ENCODE data around the gene WDFY4.

GRCh38 chr10:48744587-48744986, 59.9 kb downstream of the WDFY4 start:
- TF ChIP-seq BACH2 (CRISPR knock-in tag; IDR thresholded peaks at IDR 0.05; ENCODE audit: borderline replicate concordance) (no peak), ZC3H10 (CRISPR knock-in tag; IDR thresholded peaks at IDR 0.05) (no peak), ZFP30 (CRISPR knock-in tag; IDR thresholded peaks at IDR 0.05) (no peak), POU6F1 (CRISPR knock-in tag; IDR thresholded peaks at IDR 0.05; ENCODE audit: borderline replicate concordance, low read depth) (no peak), SNAI2 (CRISPR knock-in tag; IDR thresholded peaks at IDR 0.05) (no peak), PPARA (CRISPR knock-in tag; IDR thresholded peaks at IDR 0.05; ENCODE audit: borderline replicate concordance) (no peak), CSDC2 (CRISPR knock-in tag; IDR thresholded peaks at IDR 0.05) (no peak), OSR1 (CRISPR knock-in tag; IDR thresholded peaks at IDR 0.05) (no peak), TOX (CRISPR knock-in tag; IDR thresholded peaks at IDR 0.05; ENCODE audit: borderline replicate concordance) (no peak), RARB (CRISPR knock-in tag; IDR thresholded peaks at IDR 0.05) (no peak)
- TF ChIP-seq, protein P1, sequence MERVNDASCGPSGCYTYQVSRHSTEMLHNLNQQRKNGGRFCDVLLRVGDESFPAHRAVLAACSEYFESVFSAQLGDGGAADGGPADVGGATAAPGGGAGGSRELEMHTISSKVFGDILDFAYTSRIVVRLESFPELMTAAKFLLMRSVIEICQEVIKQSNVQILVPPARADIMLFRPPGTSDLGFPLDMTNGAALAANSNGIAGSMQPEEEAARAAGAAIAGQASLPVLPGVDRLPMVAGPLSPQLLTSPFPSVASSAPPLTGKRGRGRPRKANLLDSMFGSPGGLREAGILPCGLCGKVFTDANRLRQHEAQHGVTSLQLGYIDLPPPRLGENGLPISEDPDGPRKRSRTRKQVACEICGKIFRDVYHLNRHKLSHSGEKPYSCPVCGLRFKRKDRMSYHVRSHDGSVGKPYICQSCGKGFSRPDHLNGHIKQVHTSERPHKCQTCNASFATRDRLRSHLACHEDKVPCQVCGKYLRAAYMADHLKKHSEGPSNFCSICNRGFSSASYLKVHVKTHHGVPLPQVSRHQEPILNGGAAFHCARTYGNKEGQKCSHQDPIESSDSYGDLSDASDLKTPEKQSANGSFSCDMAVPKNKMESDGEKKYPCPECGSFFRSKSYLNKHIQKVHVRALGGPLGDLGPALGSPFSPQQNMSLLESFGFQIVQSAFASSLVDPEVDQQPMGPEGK (CRISPR knock-in tag; IDR thresholded peaks at IDR 0.05; ENCODE audit: borderline replicate concordance) = no peak
- TF ChIP-seq, protein P2, sequence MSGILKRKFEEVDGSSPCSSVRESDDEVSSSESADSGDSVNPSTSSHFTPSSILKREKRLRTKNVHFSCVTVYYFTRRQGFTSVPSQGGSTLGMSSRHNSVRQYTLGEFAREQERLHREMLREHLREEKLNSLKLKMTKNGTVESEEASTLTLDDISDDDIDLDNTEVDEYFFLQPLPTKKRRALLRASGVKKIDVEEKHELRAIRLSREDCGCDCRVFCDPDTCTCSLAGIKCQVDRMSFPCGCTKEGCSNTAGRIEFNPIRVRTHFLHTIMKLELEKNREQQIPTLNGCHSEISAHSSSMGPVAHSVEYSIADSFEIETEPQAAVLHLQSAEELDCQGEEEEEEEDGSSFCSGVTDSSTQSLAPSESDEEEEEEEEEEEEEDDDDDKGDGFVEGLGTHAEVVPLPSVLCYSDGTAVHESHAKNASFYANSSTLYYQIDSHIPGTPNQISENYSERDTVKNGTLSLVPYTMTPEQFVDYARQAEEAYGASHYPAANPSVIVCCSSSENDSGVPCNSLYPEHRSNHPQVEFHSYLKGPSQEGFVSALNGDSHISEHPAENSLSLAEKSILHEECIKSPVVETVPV (CRISPR knock-in tag; IDR thresholded peaks at IDR 0.05) = no peak
